GM19438 (cell line): ENCODE measurements around the gene ADARB2.
"Not testable (repeated sequence)": the region's sequence is repeated elsewhere in the genome, so short reads cannot be mapped to it uniquely, and the experiment has no call there.

ENCODE experiments used
- ATAC-seq: cut with Tn5 transposase; IDR thresholded peaks from one replicate; pipeline ENCODE4 v1.9.1; 2021; ENCODE audit warnings: low read depth; ENCODE audit not compliant: unreplicated experiment

The ADARB2 gene

GRCh38 chr10:1454428-1454827 lies 282.9 kb downstream of the ADARB2 start:
- ATAC-seq: peak; percentile 97

GRCh38 chr10:1452777-1453176 lies 284.5 kb downstream of the ADARB2 start:
- ATAC-seq: no peak

GRCh38 chr10:1451941-1452340 lies 285.4 kb downstream of the ADARB2 start:
- ATAC-seq: no peak

GRCh38 chr10:1451362-1451888 lies 285.9 kb downstream of the ADARB2 start:
- ATAC-seq: no peak

GRCh38 chr10:1449572-1450205 lies 287.6 kb downstream of the ADARB2 start:
- ATAC-seq: no peak

- no peak for ATAC-seq
Measured at GRCh38 chr10:1449021-1449420, 288.3 kb downstream of the ADARB2 start.

- no peak for ATAC-seq
Measured at GRCh38 chr10:1448252-1448930, 288.9 kb downstream of the ADARB2 start.

GRCh38 chr10:1444826-1445225 lies 292.5 kb downstream of the ADARB2 start:
- no peak for ATAC-seq

- ATAC-seq: no peak
Measured at GRCh38 chr10:1440897-1441296, 296.4 kb downstream of the ADARB2 start.

GRCh38 chr10:1434912-1435692 lies 302.2 kb downstream of the ADARB2 start:
- ATAC-seq: no peak

- ATAC-seq: no peak
Measured at GRCh38 chr10:1434202-1434601, 303.1 kb downstream of the ADARB2 start.

GRCh38 chr10:1432161-1432560 lies 305.2 kb downstream of the ADARB2 start:
- no peak for ATAC-seq

GRCh38 chr10:1431229-1431628 lies 306.1 kb downstream of the ADARB2 start:
- ATAC-seq: no peak

GRCh38 chr10:1427521-1428186 lies 309.7 kb downstream of the ADARB2 start:
- not testable (repeated sequence) for ATAC-seq

GRCh38 chr10:1426786-1427185 lies 310.5 kb downstream of the ADARB2 start:
- no peak for ATAC-seq

- peak; percentile 80 for ATAC-seq
Measured at GRCh38 chr10:1425879-1426278, 311.4 kb downstream of the ADARB2 start.

- no peak for ATAC-seq
Measured at GRCh38 chr10:1424648-1425047, 312.7 kb downstream of the ADARB2 start.

GRCh38 chr10:1423676-1424253 lies 313.6 kb downstream of the ADARB2 start:
- ATAC-seq: no peak

- no peak for ATAC-seq
Measured at GRCh38 chr10:1422275-1422674, 315.1 kb downstream of the ADARB2 start.

- ATAC-seq: peak; percentile 87
Measured at GRCh38 chr10:1420661-1421362, 316.5 kb downstream of the ADARB2 start.
